Measurements from ENCODE around the gene TARP.

DNA sequence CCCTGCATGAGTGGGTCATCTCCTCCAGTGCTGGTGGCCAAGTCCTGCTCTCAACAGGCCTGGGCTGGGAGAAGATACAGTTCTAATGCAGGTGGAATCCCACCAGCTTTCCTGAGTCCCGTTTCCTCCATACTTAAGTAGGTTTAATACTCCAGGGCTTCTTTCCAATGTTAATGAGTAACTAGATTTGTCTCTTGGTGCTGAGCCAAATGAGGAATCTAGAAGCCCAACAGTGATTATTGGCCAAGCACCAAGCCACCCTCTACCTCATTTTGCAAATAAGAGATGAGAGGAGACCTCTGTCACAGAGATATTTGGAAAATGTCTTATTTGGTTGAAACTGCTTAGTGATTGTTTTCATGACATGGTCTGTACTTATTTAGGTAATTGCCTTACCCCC is 58.3 kb downstream of the TARP start:
- TF ChIP-seq ZC3H10 (CRISPR knock-in tag; IDR thresholded peaks at IDR 0.05) (no peak), TOX (CRISPR knock-in tag; IDR thresholded peaks at IDR 0.05; ENCODE audit: borderline replicate concordance) (no peak), RARB (CRISPR knock-in tag; IDR thresholded peaks at IDR 0.05) (no peak), GLIS3 (CRISPR knock-in tag; IDR thresholded peaks at IDR 0.05) (no peak), ESRRG (CRISPR knock-in tag; IDR thresholded peaks at IDR 0.05) (no peak), SNAI2 (CRISPR knock-in tag; IDR thresholded peaks at IDR 0.05) (no peak), PPARA (CRISPR knock-in tag; IDR thresholded peaks at IDR 0.05; ENCODE audit: borderline replicate concordance) (no peak), ZFP30 (CRISPR knock-in tag; IDR thresholded peaks at IDR 0.05) (no peak)
- TF ChIP-seq, protein P1, sequence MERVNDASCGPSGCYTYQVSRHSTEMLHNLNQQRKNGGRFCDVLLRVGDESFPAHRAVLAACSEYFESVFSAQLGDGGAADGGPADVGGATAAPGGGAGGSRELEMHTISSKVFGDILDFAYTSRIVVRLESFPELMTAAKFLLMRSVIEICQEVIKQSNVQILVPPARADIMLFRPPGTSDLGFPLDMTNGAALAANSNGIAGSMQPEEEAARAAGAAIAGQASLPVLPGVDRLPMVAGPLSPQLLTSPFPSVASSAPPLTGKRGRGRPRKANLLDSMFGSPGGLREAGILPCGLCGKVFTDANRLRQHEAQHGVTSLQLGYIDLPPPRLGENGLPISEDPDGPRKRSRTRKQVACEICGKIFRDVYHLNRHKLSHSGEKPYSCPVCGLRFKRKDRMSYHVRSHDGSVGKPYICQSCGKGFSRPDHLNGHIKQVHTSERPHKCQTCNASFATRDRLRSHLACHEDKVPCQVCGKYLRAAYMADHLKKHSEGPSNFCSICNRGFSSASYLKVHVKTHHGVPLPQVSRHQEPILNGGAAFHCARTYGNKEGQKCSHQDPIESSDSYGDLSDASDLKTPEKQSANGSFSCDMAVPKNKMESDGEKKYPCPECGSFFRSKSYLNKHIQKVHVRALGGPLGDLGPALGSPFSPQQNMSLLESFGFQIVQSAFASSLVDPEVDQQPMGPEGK (CRISPR knock-in tag; IDR thresholded peaks at IDR 0.05; ENCODE audit: borderline replicate concordance) = no peak
- TF ChIP-seq, protein P2, sequence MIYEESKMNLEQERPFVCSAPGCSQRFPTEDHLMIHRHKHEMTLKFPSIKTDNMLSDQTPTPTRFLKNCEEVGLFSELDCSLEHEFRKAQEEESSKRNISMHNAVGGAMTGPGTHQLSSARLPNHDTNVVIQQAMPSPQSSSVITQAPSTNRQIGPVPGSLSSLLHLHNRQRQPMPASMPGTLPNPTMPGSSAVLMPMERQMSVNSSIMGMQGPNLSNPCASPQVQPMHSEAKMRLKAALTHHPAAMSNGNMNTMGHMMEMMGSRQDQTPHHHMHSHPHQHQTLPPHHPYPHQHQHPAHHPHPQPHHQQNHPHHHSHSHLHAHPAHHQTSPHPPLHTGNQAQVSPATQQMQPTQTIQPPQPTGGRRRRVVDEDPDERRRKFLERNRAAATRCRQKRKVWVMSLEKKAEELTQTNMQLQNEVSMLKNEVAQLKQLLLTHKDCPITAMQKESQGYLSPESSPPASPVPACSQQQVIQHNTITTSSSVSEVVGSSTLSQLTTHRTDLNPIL (CRISPR knock-in tag; IDR thresholded peaks at IDR 0.05; ENCODE audit: low read depth) = no peak
- TF ChIP-seq, protein P3, sequence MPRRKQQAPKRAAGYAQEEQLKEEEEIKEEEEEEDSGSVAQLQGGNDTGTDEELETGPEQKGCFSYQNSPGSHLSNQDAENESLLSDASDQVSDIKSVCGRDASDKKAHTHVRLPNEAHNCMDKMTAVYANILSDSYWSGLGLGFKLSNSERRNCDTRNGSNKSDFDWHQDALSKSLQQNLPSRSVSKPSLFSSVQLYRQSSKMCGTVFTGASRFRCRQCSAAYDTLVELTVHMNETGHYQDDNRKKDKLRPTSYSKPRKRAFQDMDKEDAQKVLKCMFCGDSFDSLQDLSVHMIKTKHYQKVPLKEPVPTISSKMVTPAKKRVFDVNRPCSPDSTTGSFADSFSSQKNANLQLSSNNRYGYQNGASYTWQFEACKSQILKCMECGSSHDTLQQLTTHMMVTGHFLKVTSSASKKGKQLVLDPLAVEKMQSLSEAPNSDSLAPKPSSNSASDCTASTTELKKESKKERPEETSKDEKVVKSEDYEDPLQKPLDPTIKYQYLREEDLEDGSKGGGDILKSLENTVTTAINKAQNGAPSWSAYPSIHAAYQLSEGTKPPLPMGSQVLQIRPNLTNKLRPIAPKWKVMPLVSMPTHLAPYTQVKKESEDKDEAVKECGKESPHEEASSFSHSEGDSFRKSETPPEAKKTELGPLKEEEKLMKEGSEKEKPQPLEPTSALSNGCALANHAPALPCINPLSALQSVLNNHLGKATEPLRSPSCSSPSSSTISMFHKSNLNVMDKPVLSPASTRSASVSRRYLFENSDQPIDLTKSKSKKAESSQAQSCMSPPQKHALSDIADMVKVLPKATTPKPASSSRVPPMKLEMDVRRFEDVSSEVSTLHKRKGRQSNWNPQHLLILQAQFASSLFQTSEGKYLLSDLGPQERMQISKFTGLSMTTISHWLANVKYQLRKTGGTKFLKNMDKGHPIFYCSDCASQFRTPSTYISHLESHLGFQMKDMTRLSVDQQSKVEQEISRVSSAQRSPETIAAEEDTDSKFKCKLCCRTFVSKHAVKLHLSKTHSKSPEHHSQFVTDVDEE (CRISPR knock-in tag; IDR thresholded peaks at IDR 0.05) = no peak
- TF ChIP-seq, protein P4, sequence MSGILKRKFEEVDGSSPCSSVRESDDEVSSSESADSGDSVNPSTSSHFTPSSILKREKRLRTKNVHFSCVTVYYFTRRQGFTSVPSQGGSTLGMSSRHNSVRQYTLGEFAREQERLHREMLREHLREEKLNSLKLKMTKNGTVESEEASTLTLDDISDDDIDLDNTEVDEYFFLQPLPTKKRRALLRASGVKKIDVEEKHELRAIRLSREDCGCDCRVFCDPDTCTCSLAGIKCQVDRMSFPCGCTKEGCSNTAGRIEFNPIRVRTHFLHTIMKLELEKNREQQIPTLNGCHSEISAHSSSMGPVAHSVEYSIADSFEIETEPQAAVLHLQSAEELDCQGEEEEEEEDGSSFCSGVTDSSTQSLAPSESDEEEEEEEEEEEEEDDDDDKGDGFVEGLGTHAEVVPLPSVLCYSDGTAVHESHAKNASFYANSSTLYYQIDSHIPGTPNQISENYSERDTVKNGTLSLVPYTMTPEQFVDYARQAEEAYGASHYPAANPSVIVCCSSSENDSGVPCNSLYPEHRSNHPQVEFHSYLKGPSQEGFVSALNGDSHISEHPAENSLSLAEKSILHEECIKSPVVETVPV (CRISPR knock-in tag; IDR thresholded peaks at IDR 0.05) = no peak

Measured in SK-N-SH treated with all-trans-retinoic acid at 6 μM for 48 hours (cell line).